ENCODE results near the gene REPIN1. TPM values are rescaled to one million over a fixed set of nuclear protein-coding genes. Genes with fewer than 3 reads are reported as not detected.

REPIN1 gene
- total RNA-seq, 2 experiments from 2014 or later, result 48.2 to 55.6 TPM

GRCh38 chr7:150361807-150362621, 6.6 kb upstream of the REPIN1 start:
- no peak overlapping the region for H3K4me3 Mint-ChIP-seq
- H3K9me3 Mint-ChIP-seq (ENCODE audit: low read depth), result no peaks in the 10 kb centered on the region
- no peaks in the 10 kb centered on the region for H3K36me3 Mint-ChIP-seq (ENCODE audit: low read depth)
- ChIA-PET POLR2A (no interaction called here), CTCF (interaction anchor here (0.5 to 2.0 kb wide), 6 partner anchors 14 to 491 kb away, joined by 3 to 4 read pairs (median 3); no protein-coding TSS in a partner anchor)
- no peak for ATAC-seq
- no peak for DNase-seq
- intact Hi-C loops (cut with DNase I, micrococcal nuclease), result no loop called here
- peaks cover 39% of the 10 kb centered on the region for H3K4me1 Mint-ChIP-seq
- no peak overlapping the region for H3K27ac Mint-ChIP-seq
- no peaks in the 10 kb centered on the region for H3K27me3 Mint-ChIP-seq

GRCh38 chr7:150363370-150363769, 5.3 kb upstream of the REPIN1 start:
- H3K4me1 Mint-ChIP-seq, result peaks cover 33% of the 10 kb centered on the region
- intact Hi-C loops (cut with DNase I, micrococcal nuclease), result no loop called here
- H3K27me3 Mint-ChIP-seq, result no peaks in the 10 kb centered on the region
- no peak overlapping the region for H3K27ac Mint-ChIP-seq
- POLR2A ChIA-PET, result no interaction called here
- CTCF ChIA-PET, result no interaction called here
- no peak overlapping the region for H3K4me3 Mint-ChIP-seq
- no peaks in the 10 kb centered on the region for H3K36me3 Mint-ChIP-seq (ENCODE audit: low read depth)
- DNase-seq (no peak), ATAC-seq (no peak)
- no peaks in the 10 kb centered on the region for H3K9me3 Mint-ChIP-seq (ENCODE audit: low read depth)

- Mint-ChIP-seq H3K36me3 (ENCODE audit: low read depth) (peaks cover under 1% of the 10 kb centered on the region), H3K27ac (peak overlapping the region; percentile 2), H3K4me1 (peaks cover 28% of the 10 kb centered on the region), H3K27me3 (no peaks in the 10 kb centered on the region), H3K4me3 (no peak overlapping the region), H3K9me3 (ENCODE audit: low read depth) (no peaks in the 10 kb centered on the region)
- ATAC-seq, result no peak
- ChIA-PET CTCF (no interaction called here), POLR2A (no interaction called here)
- intact Hi-C loops (cut with DNase I, micrococcal nuclease), result no loop called here
- no peak for DNase-seq
These were observed 4.8 kb upstream of the REPIN1 start for GRCh38 chr7:150363872-150364271.

- DNase-seq (no peak), ATAC-seq (no peak)
- CTCF ChIA-PET, result interaction anchor here (1.1 kb wide), 1 partner anchor 56 kb away, joined by 4 read pairs; no protein-coding TSS in a partner anchor
- H3K27me3 Mint-ChIP-seq, result no peaks in the 10 kb centered on the region
- POLR2A ChIA-PET, result no interaction called here
- no peaks in the 10 kb centered on the region for H3K9me3 Mint-ChIP-seq (ENCODE audit: low read depth)
- no peak overlapping the region for H3K27ac Mint-ChIP-seq
- peaks cover 6% of the 10 kb centered on the region for H3K36me3 Mint-ChIP-seq (ENCODE audit: low read depth)
- intact Hi-C loops (cut with DNase I, micrococcal nuclease), result loop anchor here (5.0 kb wide), 2 partner anchors 202 to 392 kb away; partner anchors contain the start of gene GIMAP4 (in 1 of the 2)
- H3K4me1 Mint-ChIP-seq, result peaks cover 24% of the 10 kb centered on the region
- H3K4me3 Mint-ChIP-seq, result no peak overlapping the region
These were observed 3.4 kb upstream of the REPIN1 start for GRCh38 chr7:150365194-150365593.

GRCh38 chr7:150365673-150366398, 2.8 kb upstream of the REPIN1 start:
- no peak overlapping the region for H3K4me3 Mint-ChIP-seq
- no peaks in the 10 kb centered on the region for H3K9me3 Mint-ChIP-seq (ENCODE audit: low read depth)
- no peak for DNase-seq
- ATAC-seq, result no peak
- intact Hi-C loops (cut with DNase I, micrococcal nuclease), result loop anchor here (5.0 kb wide), 2 partner anchors 201 to 391 kb away; partner anchors contain the start of gene GIMAP4 (in 1 of the 2)
- POLR2A ChIA-PET, result no interaction called here
- CTCF ChIA-PET, result interaction anchor here (0.7 to 1.9 kb wide), 4 partner anchors 8 to 56 kb away, joined by 4 to 7 read pairs (median 4); no protein-coding TSS in a partner anchor
- peaks cover 10% of the 10 kb centered on the region for H3K36me3 Mint-ChIP-seq (ENCODE audit: low read depth)
- no peak overlapping the region for H3K27ac Mint-ChIP-seq
- H3K4me1 Mint-ChIP-seq, result peaks cover 30% of the 10 kb centered on the region
- no peaks in the 10 kb centered on the region for H3K27me3 Mint-ChIP-seq

GRCh38 chr7:150367677-150368095, 936 bp upstream of the REPIN1 start:
- peak overlapping the region; percentile 90 for H3K4me3 Mint-ChIP-seq
- H3K9me3 Mint-ChIP-seq (ENCODE audit: low read depth), result no peaks in the 10 kb centered on the region
- peak overlapping the region; percentile 93 for H3K27ac Mint-ChIP-seq
- H3K27me3 Mint-ChIP-seq, result no peaks in the 10 kb centered on the region
- DNase-seq (no peak), ATAC-seq (peak; percentile 35)
- intact Hi-C loops (cut with DNase I, micrococcal nuclease), result loop anchor here (1.0 to 5.0 kb wide), 6 partner anchors 12 to 390 kb away; partner anchors contain the start of genes ACTR3C (in 1 of the 2), GIMAP4 (in 1 of the 2), LRRC61 (in 1 of the 2) and ZNF775 (in 1 of the 2)
- peaks cover 15% of the 10 kb centered on the region for H3K36me3 Mint-ChIP-seq (ENCODE audit: low read depth)
- CTCF ChIA-PET, result interaction anchor here (0.9 to 1.9 kb wide), 3 partner anchors 10 to 51 kb away, joined by 3 to 7 read pairs (median 4); no protein-coding TSS in a partner anchor
- POLR2A ChIA-PET, result no interaction called here
- peaks cover 34% of the 10 kb centered on the region for H3K4me1 Mint-ChIP-seq

- DNase-seq, result peak; percentile 70
- Mint-ChIP-seq H3K36me3 (ENCODE audit: low read depth) (peaks cover 25% of the 10 kb centered on the region), H3K27me3 (no peaks in the 10 kb centered on the region), H3K4me1 (peaks cover 39% of the 10 kb centered on the region), H3K27ac (peak overlapping the region; percentile 97), H3K4me3 (peak overlapping the region; percentile 90), H3K9me3 (ENCODE audit: low read depth) (no peaks in the 10 kb centered on the region)
- ATAC-seq, result peak; percentile 30
- ChIA-PET CTCF (interaction anchor here (0.7 to 1.4 kb wide), 5 partner anchors 9 to 386 kb away, joined by 3 to 5 read pairs (median 3); a partner anchor contains a TSS), POLR2A (interaction anchor here (0.5 to 1.2 kb wide), 4 partner anchors 9 to 36 kb away, joined by 3 to 5 read pairs (median 4); a partner anchor contains a TSS)
- intact Hi-C loops (cut with DNase I, micrococcal nuclease), result loop anchor here (1.0 to 5.0 kb wide), 6 partner anchors 10 to 388 kb away; partner anchors contain the start of genes ZNF775 (in 2 of the 2), ACTR3C (in 1 of the 2), GIMAP4 (in 1 of the 2) and LRRC61 (in 1 of the 2)
These were observed 494 bp downstream of the REPIN1 start for GRCh38 chr7:150368884-150369747.

- Mint-ChIP-seq H3K4me3 (peak overlapping the region; percentile 90), H3K36me3 (ENCODE audit: low read depth) (peaks cover 25% of the 10 kb centered on the region), H3K9me3 (ENCODE audit: low read depth) (no peaks in the 10 kb centered on the region), H3K27me3 (no peaks in the 10 kb centered on the region), H3K4me1 (peaks cover 40% of the 10 kb centered on the region), H3K27ac (peak overlapping the region; percentile 97)
- ATAC-seq (no peak), DNase-seq (no peak)
- intact Hi-C loops (cut with DNase I, micrococcal nuclease), result loop anchor here (1.0 to 10.0 kb wide), 7 partner anchors 9 to 975 kb away; partner anchors contain the start of genes ACTR3C (in 1 of the 2), GIMAP4 (in 1 of the 2), LRRC61 (in 1 of the 2) and NUB1 (in 1 of the 2)
- POLR2A ChIA-PET, result interaction anchor here (0.5 to 1.2 kb wide), 5 partner anchors 8 to 385 kb away, joined by 3 to 7 read pairs (median 4); a partner anchor contains a TSS
- CTCF ChIA-PET, result interaction anchor here (0.7 to 1.4 kb wide), 4 partner anchors 8 to 385 kb away, joined by 3 to 5 read pairs (median 4); a partner anchor contains a TSS
These were observed 1.3 kb downstream of the REPIN1 start for GRCh38 chr7:150369748-150370501.

- H3K27ac Mint-ChIP-seq, result peak overlapping the region; percentile 75
- peak overlapping the region; percentile 90 for H3K4me3 Mint-ChIP-seq
- peaks cover 43% of the 10 kb centered on the region for H3K4me1 Mint-ChIP-seq
- H3K9me3 Mint-ChIP-seq (ENCODE audit: low read depth), result no peaks in the 10 kb centered on the region
- DNase-seq, result no peak
- CTCF ChIA-PET, result interaction anchor here (0.6 kb wide), 1 partner anchor 144 kb away, joined by 3 read pairs; the partner anchor contains the start of gene GIMAP7
- intact Hi-C loops (cut with DNase I, micrococcal nuclease), result loop anchor here (2.0 to 10.0 kb wide), 2 partner anchors 14 to 974 kb away; partner anchors contain the start of gene NUB1 (in 1 of the 2)
- ATAC-seq, result no peak
- H3K27me3 Mint-ChIP-seq, result no peaks in the 10 kb centered on the region
- POLR2A ChIA-PET, result interaction anchor here (0.8 kb wide), 1 partner anchor 385 kb away, joined by 7 read pairs; no protein-coding TSS in a partner anchor
- peaks cover 27% of the 10 kb centered on the region for H3K36me3 Mint-ChIP-seq (ENCODE audit: low read depth)
These were observed 2.0 kb downstream of the REPIN1 start for GRCh38 chr7:150370612-150371071.
